Ectodermal cell (in vitro differentiated cells): ENCODE results near the gene OR13C2.
"Not testable (repeated sequence)": the region's sequence is repeated elsewhere in the genome, so short reads cannot be mapped to it uniquely, and the experiment has no call there.

ENCODE experiments used
- H3K27ac ChIP-seq: 2 replicates; pipeline ENCODE4 v1.7.0; 2013; ENCODE audit warnings: mild to moderate bottlenecking, low read depth, low read length; ENCODE audit not compliant: insufficient read depth, poor library complexity, severe bottlenecking
- H3K27me3 ChIP-seq: 2 replicates; pipeline ENCODE4 v1.7.0; 2013; ENCODE audit warnings: mild to moderate bottlenecking, low read length; ENCODE audit not compliant: insufficient read depth, control insufficient read depth, poor library complexity, severe bottlenecking
- H3K36me3 ChIP-seq: one replicate; pipeline ENCODE4 v1.7.0; 2013; ENCODE audit warnings: low read length; ENCODE audit not compliant: control insufficient read depth, insufficient read depth
- H3K4me1 ChIP-seq: one replicate; pipeline ENCODE4 v1.7.0; 2013; ENCODE audit warnings: low read length; ENCODE audit not compliant: control insufficient read depth, insufficient read depth
- H3K4me3 ChIP-seq: 2 replicates; pipeline ENCODE4 v1.7.0; 2013; ENCODE audit warnings: low read depth, low read length, control low read depth; ENCODE audit not compliant: insufficient read depth
- H3K9me3 ChIP-seq: 2 replicates; pipeline ENCODE4 v1.7.0; 2013; ENCODE audit warnings: mild to moderate bottlenecking, low read length, moderate library complexity; ENCODE audit not compliant: control insufficient read depth
- WGBS, 2 experiments: methylation state at CpG; one replicate each; pipeline ENCODE4 v1.1.7; 2013; ENCODE audit warnings: missing lambda C conversion rate in 2 of 2; 5-methylcytosine and 5-hydroxymethylcytosine counted together

The OR13C2 gene

GRCh38 chr9:104598749-104599148 is 6.7 kb downstream of the OR13C2 start:
- not testable (repeated sequence) for H3K9me3 ChIP-seq, H3K4me3 ChIP-seq, H3K36me3 ChIP-seq, H3K27ac ChIP-seq, H3K27me3 ChIP-seq, H3K4me1 ChIP-seq
- WGBS, 2 experiments = 71 to 89% methylated on average over 1 to 3 of the region's 3 CpGs

- Histone ChIP-seq H3K36me3 (no peaks in the 10 kb centered on the region), H3K4me3 (no peak overlapping the region), H3K27me3 (no peaks in the 10 kb centered on the region), H3K27ac (no peak overlapping the region), H3K4me1 (no peaks in the 10 kb centered on the region), H3K9me3 (no peaks in the 10 kb centered on the region)
- WGBS, 2 experiments = 33 to 80% methylated on average over 1 of the region's 1 CpG
Measured at GRCh38 chr9:104589626-104590025, 15.8 kb downstream of the OR13C2 start.

GRCh38 chr9:104586496-104587180 is 18.8 kb downstream of the OR13C2 start:
- Histone ChIP-seq H3K27ac (no peak overlapping the region), H3K4me3 (no peak overlapping the region), H3K4me1 (no peaks in the 10 kb centered on the region), H3K36me3 (no peaks in the 10 kb centered on the region), H3K9me3 (no peaks in the 10 kb centered on the region), H3K27me3 (no peaks in the 10 kb centered on the region)
- 82 to 89% methylated on average over 1 of the region's 1 CpG for WGBS, 2 experiments

GRCh38 chr9:104580562-104580961 is 24.9 kb downstream of the OR13C2 start:
- Histone ChIP-seq H3K27me3 (no peaks in the 10 kb centered on the region), H3K27ac (no peak overlapping the region), H3K4me1 (no peaks in the 10 kb centered on the region), H3K9me3 (no peaks in the 10 kb centered on the region), H3K4me3 (no peak overlapping the region), H3K36me3 (no peaks in the 10 kb centered on the region)
- 89% methylated on average over 1 of the region's 1 CpG; no CpG with 5 or more reads in 1 of the 2 experiments for WGBS, 2 experiments

GRCh38 chr9:104577263-104577662 is 28.2 kb downstream of the OR13C2 start:
- no peaks in the 10 kb centered on the region for H3K27me3 ChIP-seq
- 92 to 95% methylated on average over 5 of the region's 5 CpGs for WGBS, 2 experiments
- no peaks in the 10 kb centered on the region for H3K36me3 ChIP-seq
- no peak overlapping the region for H3K27ac ChIP-seq
- no peaks in the 10 kb centered on the region for H3K4me1 ChIP-seq
- H3K9me3 ChIP-seq = no peaks in the 10 kb centered on the region
- H3K4me3 ChIP-seq = no peak overlapping the region

- H3K27me3 ChIP-seq = no peaks in the 10 kb centered on the region
- H3K4me3 ChIP-seq = no peak overlapping the region
- H3K9me3 ChIP-seq = no peaks in the 10 kb centered on the region
- 87 to 97% methylated on average over 2 of the region's 2 CpGs for WGBS, 2 experiments
- no peaks in the 10 kb centered on the region for H3K4me1 ChIP-seq
- no peak overlapping the region for H3K27ac ChIP-seq
- no peaks in the 10 kb centered on the region for H3K36me3 ChIP-seq
Measured at GRCh38 chr9:104575456-104575855, 30.0 kb downstream of the OR13C2 start.

- Histone ChIP-seq H3K27ac (no peak overlapping the region), H3K36me3 (no peaks in the 10 kb centered on the region)
- 67% methylated on average over 1 of the region's 1 CpG; no CpG with 5 or more reads in 1 of the 2 experiments for WGBS, 2 experiments
Measured at GRCh38 chr9:104572612-104573011, 32.8 kb downstream of the OR13C2 start.

GRCh38 chr9:104568868-104569267 is 36.6 kb downstream of the OR13C2 start, which contains the start of gene OR13C8:
Gene OR13C8, plus strand, starts transcription at chr9:104569168. Its CDS starts 0 bp downstream, at chr9:104569168.
- Histone ChIP-seq H3K9me3 (no peaks in the 10 kb centered on the region), H3K36me3 (no peaks in the 10 kb centered on the region), H3K27ac (no peak within 1 kb of the TSS), H3K4me1 (no peaks in the 10 kb centered on the region), H3K27me3 (no peaks in the 10 kb centered on the region), H3K4me3 (no peak within 1 kb of the TSS)
- 91 to 95% methylated on average over 4 of the region's 4 CpGs for WGBS, 2 experiments

More at GRCh38 chr9:104572612-104573011, 32.8 kb downstream of the OR13C2 start:
- no peak overlapping the region for H3K4me3 ChIP-seq
- H3K4me1 ChIP-seq = no peaks in the 10 kb centered on the region
- H3K27me3 ChIP-seq = no peaks in the 10 kb centered on the region
- no peaks in the 10 kb centered on the region for H3K9me3 ChIP-seq

GRCh38 chr9:104564358-104564757 is 41.1 kb downstream of the OR13C2 start:
- H3K27me3 ChIP-seq = no peaks in the 10 kb centered on the region
- WGBS, 2 experiments = 42 to 60% methylated on average over 1 of the region's 1 CpG

GRCh38 chr9:104556830-104557634 is 48.4 kb downstream of the OR13C2 start:
- H3K27me3 ChIP-seq = no peaks in the 10 kb centered on the region
- no peak overlapping the region for H3K4me3 ChIP-seq
- H3K36me3 ChIP-seq = no peaks in the 10 kb centered on the region
- WGBS, 2 experiments = 88 to 92% methylated on average over 8 of the region's 8 CpGs
- H3K27ac ChIP-seq = no peak overlapping the region
- no peaks in the 10 kb centered on the region for H3K9me3 ChIP-seq
- peaks cover 5% of the 10 kb centered on the region for H3K4me1 ChIP-seq

More at GRCh38 chr9:104564358-104564757, 41.1 kb downstream of the OR13C2 start:
- H3K4me3 ChIP-seq = no peak overlapping the region
- H3K27ac ChIP-seq = no peak overlapping the region
- no peaks in the 10 kb centered on the region for H3K36me3 ChIP-seq
- no peaks in the 10 kb centered on the region for H3K4me1 ChIP-seq
- H3K9me3 ChIP-seq = no peaks in the 10 kb centered on the region
